Measurements from ENCODE around the gene RANBP9.

Gene RANBP9

DNA sequence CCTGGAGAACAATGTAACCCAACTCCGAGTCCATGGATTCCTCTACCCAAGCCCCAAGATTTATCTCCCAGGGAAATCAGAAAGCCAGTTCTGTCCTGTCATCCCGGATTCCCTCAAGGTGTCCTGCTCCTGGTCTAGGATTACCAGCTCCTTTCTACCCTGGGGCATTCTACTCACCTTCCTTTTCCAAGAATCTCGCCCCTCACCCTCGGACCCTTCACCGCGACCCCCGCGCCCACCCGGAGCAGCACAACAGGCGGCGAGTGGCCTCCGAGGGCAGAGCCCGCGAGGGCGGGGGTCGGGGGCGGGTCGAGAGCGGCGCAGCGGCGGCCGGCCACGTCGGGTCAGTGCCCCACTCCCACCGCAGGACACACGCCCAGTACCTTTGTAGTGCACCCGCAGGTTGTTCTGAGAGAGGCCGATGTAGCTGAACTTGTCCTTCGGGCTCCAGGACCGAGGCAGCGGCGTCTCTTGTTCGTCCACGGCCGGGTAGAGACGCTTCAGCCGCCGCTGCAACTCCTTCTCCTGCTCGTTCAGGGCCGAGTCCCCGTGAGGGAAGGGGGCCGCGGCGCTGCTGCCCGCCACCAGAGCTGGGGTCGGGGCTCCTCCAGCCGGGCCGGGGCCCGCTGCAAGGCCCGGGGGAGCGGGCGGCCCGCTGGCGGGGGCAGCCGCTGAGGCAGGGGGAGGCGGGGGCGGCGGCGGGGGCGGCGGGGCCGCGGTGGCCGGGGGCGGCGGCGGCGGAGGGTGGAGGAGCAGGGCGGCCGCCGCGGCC, 897 bp downstream of the RANBP9 start:
- no peak for DNase-seq

DNA sequence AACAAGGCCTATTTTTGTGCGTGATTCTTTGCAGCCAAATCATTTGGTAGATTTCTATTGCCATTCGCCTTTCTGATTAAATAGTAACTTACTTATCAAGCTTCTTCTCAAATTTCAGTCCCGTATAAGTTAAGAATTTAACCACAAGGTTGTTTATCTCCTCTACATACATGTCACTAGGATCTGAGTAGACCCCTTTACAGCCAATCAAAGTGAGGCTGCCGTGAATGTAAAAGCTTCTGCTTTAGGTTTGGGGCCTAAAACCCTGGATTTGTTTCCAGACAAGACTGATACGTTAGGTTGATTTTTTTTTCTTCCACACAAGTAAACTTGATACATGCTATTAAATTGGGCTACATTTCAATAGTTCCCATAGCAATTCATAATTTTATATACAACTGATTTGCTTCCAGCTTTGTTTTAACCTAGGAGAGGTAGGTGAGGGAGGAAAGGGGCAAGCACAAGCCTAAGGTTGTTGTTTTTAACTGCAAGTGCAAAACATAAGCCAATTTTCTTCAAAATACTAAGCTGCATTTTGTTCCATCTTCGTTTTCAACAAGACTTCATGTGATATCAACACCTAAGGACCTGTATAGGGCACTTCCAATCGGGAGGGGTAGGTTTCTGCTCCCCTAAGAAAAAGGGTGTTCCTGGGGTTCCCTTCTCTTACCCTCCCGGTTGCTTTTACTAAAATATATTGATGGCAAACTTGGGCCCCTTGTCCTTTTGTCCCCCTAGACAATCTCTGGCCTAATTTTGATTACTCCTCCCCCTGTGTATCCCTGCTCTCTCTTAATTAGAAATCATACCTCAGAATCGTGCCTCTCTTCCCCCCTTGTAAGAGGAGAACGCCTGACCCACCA, 1.7 kb downstream of the RANBP9 start:
- DNase-seq, result no peak

DNA sequence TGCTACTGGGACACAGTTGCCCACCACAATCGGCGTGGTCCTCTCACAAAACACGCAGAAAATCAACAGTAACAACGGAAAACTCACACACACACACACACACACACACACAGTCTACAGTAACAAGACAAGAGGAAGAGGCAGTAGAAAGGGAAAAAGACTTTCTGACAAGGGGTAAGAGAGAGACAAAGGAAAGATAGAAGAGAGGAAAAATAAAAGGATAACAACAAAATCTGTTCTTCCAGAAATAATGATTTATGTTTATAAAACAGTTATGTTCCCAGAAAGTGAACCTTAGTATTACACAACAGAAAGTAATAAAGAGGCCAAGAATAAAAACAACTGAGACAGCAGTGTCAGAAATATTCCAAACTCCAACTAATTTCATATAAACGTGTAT, 2.9 kb downstream of the RANBP9 start:
- DNase-seq, result no peak

DNA sequence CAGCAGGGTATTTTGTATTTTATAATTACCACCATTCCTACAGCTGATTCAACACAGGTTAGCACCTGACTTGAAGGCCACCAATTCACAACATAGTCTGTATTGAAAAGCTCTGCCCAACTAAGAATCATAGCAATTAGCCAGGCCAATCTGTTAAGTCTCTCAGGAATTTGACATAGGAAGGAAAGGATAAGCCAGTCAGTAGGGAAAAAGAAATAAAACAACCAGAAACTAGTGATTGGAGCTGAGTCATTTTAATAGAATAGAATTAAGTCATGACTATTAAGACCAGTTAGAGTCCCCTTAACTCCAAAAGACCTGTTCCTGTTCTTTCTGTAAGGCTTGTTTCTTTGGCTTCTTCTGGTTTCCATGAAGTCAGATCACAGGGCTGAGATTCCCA, 8.1 kb downstream of the RANBP9 start:
- no peak for DNase-seq

DNA sequence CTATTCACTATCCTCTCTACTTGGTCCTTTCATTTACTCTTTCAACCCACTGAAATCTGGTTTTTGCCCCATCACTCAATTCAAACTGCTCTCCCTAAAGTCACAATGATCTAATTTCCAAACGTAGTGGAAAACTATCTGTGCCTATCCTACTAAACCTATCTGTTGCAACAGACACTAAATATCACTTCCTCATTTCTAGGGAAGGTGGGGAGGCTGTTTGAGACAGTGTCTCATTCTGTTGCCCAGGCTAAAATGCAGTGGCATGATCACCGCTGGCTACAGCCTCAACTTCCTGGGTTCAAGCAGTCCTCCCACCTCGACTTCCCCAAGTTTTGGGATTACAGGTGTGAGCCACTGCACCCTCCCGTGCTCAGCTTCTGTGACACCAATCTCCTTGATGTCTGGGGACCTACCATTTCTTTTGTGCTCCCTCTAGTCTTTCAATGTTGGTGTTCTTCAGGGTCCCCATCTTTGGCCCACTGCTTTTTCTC, 8.8 kb downstream of the RANBP9 start:
- DNase-seq, result no peak

DNA sequence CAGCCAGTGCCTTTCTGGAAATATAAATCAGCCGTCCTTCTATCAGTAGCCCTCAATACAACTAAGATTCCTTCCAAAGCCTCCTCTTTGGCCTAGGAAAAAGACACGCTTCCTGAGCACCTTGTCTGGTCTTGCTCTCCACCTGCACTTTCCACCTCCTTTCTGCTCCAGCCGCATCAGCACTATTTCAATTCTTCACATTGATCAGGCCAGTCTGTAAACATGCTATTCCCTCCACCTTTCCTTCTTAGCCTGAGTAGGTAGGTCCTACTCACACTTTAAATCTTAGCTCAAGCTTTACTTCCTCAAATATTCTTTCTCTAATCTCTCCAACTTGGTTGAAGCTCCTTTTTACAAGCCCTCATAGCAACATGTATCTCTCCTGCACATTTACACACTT, 11.4 kb downstream of the RANBP9 start:
- DNase-seq, result no peak

DNA sequence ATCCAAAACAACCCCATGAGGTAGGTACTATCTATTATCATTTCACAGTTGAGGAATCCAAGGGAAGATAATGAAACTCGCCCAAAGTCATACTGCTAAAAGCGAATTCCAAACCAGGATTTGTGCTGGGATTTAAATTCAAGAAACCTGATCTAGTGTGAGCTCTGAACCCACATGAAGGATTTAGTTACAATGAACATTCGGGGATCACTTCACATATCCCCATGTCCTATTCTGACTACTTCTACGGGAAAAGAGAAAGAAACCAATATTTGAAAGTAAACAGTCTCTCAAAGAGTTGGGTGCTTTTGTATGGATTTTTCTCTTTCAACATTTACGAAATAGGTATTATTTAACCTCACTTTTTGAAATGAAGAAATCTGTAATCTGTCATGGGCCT, 12.9 kb downstream of the RANBP9 start:
- DNase-seq, result no peak

DNA sequence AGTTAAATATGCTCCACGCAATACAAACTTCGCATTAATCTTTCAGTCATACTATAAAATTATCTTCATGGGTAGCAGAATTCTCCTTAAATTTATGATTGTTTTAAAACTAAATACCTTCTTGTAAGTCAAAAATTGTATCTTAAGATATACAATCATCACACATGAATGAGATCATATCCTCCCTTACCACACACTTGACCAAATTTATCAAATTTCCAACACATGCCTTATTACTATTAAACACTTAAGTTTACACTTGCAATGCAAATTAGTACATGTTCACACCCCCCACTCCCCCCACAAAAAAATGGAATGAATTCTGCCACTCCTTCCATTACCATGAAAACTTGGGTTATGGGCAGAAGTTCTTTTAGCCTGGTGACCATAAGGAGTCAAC, 13.8 kb downstream of the RANBP9 start:
- DNase-seq, result no peak

DNA sequence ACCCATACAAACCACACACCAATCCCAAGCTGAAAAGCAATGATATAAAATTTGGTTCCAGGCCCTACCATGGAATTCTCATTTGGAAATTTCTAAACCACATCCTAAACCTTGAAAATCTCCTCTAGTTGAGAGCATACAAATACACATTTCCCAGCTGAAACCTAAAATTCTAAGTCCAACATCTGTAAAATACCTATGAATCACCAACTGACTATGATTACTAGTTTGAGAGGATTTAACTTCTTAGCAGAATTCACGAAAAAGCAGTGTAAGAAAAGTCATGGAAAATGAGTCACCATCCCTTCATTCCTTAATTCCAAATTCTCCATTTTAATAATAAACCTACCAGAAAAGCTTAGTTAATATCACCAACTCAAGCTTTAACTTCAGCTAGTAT, 15.4 kb downstream of the RANBP9 start:
- DNase-seq, result no peak

DNA sequence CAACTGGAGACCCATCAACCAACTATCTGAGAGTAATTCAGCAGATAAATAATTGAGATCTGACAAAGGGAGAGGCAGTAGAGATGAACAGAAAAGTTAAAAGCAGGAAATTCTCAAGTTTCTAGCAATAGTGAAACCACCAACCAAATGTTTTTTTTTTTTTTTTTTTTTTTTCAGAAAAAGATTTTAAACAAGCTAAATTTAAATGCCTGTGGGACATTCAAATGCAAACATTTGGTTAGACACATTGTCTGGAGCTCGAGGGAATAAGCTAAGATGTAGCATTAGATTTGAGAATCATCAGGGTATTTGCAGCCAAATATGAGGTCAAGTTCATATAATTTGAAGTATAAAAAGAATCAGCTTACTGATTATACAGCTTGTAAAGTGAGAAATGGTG, 16.4 kb downstream of the RANBP9 start:
- no peak for DNase-seq

DNA sequence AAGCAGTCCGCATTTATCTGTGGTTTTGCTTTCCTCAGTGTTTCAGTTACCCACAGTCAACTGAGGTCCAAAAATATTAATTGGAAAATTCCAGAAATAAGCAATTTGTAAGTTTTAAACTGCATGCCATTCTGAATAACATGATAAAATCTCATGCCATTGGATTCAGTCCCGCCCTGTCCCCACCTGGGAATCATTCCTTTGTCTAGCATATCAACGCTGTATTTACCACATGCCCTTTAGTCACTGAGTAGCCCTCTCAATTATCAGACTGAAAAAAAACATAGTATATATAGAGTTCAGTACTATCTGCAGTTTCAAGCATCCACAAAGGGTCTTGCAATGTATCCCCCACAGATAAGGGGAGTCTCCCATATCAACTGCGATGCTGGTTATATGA, 17.1 kb downstream of the RANBP9 start:
- no peak for DNase-seq

DNA sequence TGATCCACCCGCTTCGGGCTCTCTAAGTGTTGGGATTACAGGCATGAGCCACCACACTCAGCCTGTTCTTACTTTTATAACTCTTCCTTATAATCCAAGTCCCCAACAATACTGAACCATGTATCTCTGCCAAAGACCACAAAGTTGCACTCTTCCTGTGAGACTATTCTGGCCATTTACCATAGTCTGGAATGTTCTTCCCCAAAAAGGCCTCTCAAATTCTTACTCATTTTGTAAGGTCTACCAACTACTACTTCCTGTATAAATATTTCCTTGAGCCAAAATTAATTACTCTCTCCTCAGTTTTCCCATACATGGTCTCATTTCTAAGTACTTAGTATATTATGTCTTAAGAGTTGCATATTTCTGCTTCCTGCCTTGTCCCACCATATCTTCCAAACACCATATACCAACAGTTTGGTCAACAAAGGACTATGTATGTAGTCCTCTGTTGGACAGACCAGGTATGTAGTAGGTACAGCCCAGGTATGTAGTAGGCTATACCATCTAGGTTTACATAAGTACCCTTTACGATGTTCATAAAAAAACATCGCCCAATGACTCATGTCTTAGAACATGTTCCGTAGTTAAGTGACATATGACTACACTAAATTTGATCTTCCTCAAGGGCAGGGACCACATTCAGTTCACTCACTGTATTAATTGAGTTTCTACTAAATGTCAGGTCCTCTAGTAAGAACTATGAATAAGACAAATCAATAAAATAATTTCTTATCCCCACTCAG, 22.0 kb downstream of the RANBP9 start:
- DNase-seq, result no peak

DNA sequence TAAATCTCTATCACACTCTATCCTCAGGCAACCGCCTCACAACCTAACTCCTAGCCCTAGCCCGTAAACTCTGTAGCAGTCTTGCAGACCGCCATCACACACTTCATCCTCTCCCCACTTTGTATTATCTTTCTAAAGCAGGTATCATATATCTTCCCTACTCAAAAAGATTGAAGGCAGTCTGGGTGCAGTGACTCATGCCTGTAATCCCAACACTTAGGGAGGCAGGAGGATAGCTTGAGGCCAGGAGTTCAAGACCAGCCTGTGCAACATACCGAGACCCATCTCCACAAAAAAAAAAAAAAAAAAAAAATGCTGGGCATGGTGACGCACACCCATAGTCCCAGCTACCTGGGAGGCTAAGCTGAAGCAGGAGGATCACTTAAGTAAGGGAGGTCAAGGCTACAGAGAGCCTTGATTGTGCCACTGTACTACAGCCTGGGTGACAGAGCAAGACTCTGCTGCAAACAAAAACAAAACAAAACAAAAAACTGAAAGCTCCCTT, 22.9 kb downstream of the RANBP9 start:
- no peak for DNase-seq

DNA sequence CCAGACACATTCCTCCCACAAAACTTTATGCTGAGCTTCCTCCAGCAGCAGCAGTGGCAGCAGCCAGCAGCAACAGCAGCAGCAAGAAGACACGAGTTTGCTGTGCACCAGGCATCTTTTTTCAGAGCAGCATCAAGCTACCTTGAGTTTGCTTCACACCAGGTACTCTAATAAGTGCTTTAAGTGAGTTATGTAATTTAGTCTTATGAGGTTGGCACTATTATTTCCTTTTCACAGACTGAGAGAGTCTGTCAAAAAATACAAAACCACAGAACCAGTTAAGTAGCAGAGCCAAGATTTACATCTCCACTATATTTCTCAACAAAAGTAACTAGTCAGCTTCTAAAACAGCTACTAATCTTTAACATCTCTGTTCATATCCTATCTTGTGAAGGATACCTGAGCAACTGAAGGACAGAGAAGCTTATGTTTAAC, 23.7 kb downstream of the RANBP9 start:
- DNase-seq, result no peak

DNA sequence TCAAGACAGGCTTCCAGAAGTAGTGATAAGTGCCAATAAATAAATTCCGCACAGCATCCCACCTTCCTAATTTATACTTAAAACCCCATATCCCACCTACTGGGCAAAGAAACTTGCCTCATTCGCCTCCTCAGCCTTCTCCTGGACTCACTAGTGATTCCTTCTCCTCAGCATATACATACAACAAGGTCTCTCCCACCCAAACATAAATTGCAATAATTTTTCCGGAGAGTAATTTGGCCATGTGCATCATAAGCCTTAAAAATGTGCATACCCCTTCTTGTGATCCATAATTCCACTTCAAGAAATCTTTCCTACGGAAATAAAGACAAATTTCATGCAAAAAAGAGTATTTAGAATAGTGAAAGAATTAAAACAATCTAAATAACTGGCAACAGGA, 26.8 kb downstream of the RANBP9 start:
- no peak for DNase-seq

DNA sequence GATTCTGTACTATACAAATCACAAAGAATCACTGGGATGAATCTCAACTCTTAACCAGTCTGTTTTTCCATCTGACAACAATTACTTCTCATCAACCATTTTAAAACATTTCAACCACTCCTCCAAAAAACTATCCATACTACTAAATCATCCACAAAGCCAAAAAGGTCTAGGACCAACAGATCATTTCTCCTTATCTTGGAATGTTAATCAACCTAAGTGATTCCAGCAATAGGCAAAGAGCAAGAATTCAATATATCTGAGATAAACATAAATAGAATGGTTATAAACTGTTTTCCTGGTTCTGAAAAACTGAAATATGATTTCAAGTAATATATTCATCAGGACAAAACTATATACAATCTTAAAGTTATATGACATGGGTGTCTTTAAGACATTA, 28.6 kb downstream of the RANBP9 start:
- no peak for DNase-seq

DNA sequence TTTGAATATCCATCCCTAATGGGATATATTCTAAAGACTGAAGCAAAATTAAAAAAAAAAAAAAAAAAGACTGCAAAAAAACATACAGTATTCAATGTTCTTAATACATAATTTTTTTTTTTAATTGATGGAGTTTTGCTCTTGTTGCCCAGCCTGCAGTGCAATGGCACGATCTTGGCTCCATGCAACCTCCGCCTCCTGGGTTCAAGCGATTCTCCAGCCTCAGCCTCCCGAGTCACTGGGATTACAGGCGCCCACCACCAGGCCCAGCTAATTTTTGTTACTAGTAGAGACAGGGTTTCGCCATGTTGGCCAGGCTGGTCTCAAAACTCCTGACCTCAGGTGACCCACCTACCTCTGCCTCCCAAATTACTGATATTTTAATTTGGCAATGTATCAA, 29.3 kb downstream of the RANBP9 start:
- DNase-seq, result no peak

DNA sequence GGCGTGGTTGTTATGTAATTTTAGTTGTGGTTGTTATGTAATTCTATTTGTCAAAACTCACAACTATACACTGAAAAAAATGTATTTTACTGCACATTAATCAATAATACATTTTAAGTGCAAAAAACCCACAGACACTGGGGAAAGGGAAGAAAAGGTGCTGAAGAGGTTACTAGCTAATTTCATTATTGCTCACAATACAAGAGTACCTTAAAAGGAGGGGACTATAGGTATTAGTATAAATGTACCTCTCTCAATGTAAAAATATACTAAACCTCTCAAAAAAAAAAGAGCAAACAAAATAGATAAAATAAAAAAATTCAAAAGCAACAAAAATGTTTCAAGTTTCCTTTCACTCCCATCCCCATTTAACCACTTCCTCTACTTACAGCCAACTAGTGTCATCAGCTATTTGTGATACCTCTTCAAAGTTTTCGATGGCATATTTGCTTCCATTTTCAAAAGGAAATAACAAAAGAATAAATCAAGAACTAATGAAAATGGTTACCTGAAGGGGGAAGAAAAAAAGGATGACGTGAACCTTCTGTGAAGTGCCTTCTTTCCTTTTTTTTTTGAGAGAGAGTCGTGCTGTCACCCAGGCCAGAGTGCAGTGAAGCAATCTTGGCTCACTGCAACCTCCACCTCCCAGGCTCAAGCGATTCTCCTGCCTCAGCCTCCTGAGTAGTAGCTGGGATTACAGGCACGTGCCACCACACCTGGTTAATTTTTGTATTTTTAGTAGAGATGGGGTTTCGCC, 30.2 kb downstream of the RANBP9 start:
- no peak for DNase-seq

DNA sequence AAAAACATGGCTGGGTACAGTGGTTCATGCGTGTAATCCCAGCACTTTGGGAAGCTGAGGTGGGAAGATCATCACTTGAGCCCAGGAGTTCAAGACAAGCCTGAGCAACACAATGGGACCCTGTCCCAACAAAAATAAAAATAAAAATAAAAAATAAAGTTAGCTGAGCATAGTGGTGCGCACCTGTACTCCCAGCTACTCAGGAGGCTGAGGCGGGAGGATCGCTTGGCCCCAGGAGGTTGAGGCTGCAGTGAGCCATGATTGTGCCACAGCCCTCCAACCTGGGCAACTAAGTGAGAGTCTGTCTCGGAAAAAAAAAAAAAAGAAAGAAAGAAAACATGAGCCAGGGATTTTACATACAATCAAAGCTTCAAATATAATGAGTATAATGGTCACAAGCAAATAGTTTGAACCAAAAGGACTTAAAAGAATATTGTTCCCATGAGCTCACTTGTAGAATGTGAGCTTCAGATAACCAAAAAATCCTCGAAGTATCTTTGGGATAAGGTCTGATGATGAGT, 31.1 kb downstream of the RANBP9 start:
- DNase-seq, result no peak

DNA sequence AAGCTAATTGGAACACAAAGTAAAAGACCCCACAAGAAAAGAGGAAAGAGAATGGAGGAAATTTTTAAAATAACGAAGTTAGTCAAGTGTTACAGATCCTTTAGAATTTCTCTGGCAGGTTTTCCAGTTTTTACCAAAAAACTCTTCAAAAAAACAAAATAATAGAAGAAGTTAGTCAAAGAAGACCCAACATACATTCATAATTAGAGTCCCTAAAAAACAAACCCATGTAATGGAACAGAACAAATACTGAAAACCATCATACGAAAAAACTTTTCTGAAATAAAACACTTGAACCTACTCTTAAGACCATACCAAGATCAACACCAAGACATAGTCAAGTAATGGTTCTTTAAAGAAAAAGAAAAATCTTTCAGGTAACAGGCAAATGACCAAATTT, 31.6 kb downstream of the RANBP9 start:
- DNase-seq, result no peak

DNA sequence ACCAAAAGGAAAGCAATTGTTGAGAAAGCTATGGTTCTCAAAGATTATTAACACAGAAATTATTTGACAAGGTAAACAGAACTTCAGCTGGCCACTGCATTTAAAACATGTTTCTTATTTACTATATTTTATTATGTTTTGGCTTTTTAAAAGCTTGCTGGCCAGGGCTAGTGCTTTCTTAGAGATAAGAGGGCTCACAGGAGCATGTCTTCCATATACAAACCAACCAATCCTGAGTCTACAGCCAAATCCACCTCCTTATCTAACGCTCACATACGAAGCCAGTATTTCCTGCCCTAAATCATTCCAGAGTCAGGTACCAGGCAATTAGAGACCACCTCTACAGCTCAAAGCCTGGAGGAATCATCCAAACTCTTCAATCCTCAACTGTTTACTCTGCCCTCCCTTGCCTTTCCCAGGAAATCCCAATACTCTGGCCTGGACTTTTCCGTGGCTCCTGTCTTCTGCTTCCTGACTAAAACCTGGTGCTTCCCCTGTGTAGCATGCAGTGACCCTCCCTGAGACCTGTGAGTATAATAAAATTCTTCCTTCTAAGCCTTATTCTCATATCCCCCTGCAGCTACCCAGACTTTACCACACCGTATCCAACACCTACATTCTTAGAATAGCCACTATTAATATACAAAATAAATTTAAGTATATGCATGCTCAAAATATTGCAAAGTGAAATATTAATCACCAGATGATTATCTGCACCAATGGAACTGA, 33.2 kb downstream of the RANBP9 start:
- no peak for DNase-seq

DNA sequence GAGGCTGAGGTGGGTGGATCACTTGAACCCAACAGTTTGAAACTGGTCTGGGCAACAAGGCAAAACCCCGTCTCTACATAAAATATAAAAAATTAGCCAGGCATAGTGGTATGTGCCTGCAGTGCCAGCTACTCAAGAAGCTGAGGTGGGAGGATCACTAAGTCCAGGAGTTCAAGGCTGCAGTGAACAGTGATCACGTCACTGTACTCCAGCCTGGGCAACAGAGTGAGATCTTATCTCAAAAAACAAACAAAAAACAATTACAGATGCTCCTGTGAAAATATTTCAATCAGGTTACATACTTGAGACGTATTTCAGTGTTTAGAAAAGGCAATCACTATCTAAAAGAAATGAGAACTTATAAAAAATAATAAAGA, 33.8 kb downstream of the RANBP9 start:
- DNase-seq, result no peak
